ENCODE measurements around the gene CRYBG1. TPM values are rescaled to one million over a fixed set of nuclear protein-coding genes. Genes with fewer than 3 reads are reported as not detected.
A peak's percentile ranks its signal among the peaks of the same experiment; 100 is the strongest.

CRYBG1 gene, protein sequence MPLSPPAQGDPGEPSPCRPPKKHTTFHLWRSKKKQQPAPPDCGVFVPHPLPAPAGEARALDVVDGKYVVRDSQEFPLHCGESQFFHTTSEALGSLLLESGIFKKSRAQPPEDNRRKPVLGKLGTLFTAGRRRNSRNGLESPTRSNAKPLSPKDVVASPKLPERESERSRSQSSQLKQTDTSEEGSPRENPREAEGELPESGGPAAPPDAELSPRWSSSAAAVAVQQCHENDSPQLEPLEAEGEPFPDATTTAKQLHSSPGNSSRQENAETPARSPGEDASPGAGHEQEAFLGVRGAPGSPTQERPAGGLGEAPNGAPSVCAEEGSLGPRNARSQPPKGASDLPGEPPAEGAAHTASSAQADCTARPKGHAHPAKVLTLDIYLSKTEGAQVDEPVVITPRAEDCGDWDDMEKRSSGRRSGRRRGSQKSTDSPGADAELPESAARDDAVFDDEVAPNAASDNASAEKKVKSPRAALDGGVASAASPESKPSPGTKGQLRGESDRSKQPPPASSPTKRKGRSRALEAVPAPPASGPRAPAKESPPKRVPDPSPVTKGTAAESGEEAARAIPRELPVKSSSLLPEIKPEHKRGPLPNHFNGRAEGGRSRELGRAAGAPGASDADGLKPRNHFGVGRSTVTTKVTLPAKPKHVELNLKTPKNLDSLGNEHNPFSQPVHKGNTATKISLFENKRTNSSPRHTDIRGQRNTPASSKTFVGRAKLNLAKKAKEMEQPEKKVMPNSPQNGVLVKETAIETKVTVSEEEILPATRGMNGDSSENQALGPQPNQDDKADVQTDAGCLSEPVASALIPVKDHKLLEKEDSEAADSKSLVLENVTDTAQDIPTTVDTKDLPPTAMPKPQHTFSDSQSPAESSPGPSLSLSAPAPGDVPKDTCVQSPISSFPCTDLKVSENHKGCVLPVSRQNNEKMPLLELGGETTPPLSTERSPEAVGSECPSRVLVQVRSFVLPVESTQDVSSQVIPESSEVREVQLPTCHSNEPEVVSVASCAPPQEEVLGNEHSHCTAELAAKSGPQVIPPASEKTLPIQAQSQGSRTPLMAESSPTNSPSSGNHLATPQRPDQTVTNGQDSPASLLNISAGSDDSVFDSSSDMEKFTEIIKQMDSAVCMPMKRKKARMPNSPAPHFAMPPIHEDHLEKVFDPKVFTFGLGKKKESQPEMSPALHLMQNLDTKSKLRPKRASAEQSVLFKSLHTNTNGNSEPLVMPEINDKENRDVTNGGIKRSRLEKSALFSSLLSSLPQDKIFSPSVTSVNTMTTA (N-terminal part only)
- 10.2 and 10.4 TPM in 2 replicates for total RNA-seq (2014; rRNA removed; shearing (Covaris generic))

DNA sequence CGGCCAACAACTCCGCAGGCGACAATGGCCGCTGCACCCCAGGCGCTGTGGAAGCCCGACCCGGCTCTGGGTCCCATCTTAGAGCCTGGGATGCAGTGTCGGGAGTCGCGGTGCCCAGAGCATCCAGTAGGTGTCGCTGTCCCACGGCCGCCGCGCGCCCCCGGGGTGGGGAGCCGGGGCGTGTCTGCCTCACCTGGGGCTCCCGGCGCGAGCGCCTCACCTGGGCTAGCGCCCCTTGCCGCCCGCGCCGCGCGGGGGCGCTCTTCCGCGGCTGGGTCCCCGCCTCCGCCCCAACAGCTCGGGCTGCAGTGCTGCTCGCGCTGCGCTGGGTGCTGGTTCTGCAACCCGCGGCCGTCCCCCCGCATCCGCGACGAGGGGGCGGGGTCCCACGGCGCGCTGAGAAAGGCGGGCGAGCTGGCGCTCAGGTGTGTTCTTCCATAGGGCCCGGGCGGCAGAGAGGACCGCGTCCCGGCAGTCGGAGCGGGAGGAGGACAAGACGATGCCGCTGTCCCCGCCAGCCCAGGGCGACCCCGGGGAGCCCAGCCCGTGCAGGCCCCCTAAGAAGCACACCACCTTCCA, at the start of gene CRYBG1:
Gene CRYBG1 (plus strand): TSS at position 308 of the 579 bp plus-strand sequence. CDS start 192 bp downstream, at position 500.
- DNase-seq (ENCODE audit: low spot score), result peak; percentile 28

- DNase-seq (ENCODE audit: low spot score), result no peak
Measured at GRCh38 chr6:106315765-106316374, 44.6 kb upstream of the CRYBG1 start.

- no peak for DNase-seq (ENCODE audit: low spot score)
Measured at GRCh38 chr6:106316375-106316766, 44.1 kb upstream of the CRYBG1 start.

- DNase-seq (ENCODE audit: low spot score), result no peak
Measured at GRCh38 chr6:106318061-106318460, 42.5 kb upstream of the CRYBG1 start.

- no peak for DNase-seq (ENCODE audit: low spot score)
Measured at GRCh38 chr6:106318851-106319250, 41.7 kb upstream of the CRYBG1 start.

DNA sequence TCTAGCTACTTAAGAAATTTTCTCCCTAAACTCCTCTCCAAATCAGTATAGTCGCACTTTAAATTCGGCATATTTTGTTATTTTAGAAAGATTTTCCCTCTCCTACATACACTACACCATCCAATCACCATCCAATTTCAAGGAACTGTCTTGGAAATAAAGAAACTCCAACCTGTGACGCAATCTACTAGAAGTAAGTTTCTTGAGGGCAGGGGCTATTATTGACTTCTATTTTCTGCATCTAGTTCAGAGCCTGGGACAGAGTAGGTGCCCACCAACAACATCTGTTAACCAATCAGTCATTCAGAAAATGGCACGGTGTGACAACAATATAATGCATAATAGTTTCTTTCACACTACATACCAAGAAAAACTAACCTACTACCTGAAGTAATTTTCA, 38.6 kb upstream of the CRYBG1 start:
- DNase-seq (ENCODE audit: low spot score), result no peak

- DNase-seq (ENCODE audit: low spot score), result no peak
Measured at GRCh38 chr6:106324726-106325335, 35.7 kb upstream of the CRYBG1 start.

DNA sequence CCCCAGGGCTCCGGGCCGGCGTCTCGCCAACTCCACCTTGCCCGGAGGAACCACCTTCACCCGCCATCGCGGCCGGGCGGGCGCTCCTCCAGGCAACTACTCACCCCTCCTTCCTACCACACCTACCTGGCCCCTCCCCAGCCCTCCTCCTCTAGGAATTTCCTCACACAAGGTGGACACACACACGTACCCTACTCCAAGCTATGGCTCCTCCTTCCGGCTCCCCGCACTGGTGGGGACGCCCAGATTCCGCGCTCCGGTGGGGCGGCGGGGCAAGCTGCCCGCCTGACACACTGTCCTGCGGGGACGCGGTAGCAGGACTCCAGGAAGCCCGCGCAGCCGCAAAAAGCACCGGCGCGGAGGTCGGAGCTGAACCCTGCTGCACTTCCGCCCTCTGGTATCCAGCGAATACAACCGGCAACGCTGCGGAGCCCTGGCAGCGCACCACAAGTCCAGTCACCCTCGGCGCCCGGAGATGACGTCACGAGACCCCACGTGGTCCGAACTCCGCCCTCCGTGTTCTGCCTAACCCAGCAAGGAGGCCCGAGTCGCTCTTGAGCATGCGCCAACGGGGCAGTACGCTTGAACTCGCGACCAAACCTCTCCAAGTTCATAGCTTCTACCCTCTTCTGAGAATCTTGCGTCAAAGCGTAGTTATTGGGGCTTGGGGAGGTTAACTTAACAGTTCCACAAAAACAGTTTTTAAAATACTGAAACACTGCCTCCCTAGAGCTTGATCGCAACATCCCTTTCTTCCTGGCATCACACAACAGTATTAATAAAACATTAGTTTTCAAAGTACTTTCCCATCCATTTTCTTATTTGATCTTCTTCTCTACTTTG, 35.0 kb upstream of the CRYBG1 start, which contains the start of gene ATG5:
Gene ATG5 (minus strand): TSS at position 425 of the 843 bp plus-strand sequence. CDS start 9,552 bp downstream, outside the sequence.
- DNase-seq (ENCODE audit: low spot score), result peak; percentile 95

GRCh38 chr6:106334646-106335448, 25.7 kb upstream of the CRYBG1 start:
- DNase-seq (ENCODE audit: low spot score), result peak; percentile 29

DNA sequence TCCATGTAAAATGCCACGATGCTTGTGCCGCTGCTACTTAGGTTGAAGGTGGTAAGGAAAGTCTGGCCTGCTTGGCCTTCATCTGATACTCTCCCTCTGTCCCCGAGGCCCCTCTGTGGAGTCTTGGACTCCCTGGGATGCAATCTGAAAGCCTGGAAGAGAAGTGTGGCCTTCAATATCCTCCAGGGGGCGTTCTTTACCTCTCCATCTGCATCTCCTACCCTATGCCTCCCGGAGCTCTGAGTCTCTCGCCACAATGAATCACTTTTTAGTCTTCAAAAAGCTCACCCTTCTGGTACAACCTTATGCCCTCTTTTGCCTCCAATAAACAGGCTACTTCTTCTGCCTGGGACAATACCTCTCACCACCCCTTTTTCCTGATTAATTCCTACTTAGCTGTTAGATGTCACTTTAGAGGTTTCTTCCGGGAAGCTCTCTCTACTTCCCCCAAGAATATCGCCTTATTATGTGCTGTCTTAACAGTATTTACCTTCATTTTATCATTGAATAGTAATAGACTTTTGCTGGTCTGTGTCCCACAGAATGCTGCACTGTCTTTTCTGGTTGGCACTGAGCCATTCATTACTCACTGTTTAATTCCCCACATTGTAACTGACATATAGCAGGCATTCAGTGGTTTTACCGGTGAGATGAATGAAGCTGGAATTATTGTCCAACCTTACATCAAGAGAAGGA, 21.0 kb upstream of the CRYBG1 start:
- peak; percentile 56 for DNase-seq (ENCODE audit: low spot score)

GRCh38 chr6:106347219-106347618, 13.3 kb upstream of the CRYBG1 start:
- no peak for DNase-seq (ENCODE audit: low spot score)

GRCh38 chr6:106356378-106356777, 4.1 kb upstream of the CRYBG1 start:
- no peak for DNase-seq (ENCODE audit: low spot score)

DNA sequence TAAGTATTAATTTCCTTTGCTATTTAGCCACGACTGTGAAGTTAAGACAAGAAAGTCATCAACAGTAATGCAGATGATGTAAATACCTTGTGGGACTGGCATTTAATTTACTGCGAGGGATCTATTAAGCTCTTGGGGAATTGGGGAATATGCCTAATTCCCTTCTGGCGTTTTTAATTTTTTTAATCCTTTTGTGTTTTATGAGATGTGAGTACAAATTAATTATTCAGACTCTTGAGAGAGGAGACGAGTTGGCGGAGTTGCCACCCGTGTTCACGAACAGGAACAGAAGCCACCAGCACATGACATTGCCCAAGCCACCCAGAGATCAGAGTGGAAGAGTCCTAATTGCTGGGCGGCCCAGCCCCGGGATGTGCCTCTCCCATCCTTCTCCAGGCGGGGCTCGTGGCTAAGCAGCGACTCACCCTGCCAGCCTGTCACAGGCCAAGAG, 533 bp upstream of the CRYBG1 start:
- no peak for DNase-seq (ENCODE audit: low spot score)

GRCh38 chr6:106360989-106361430, 493 bp downstream of the CRYBG1 start:
- DNase-seq (ENCODE audit: low spot score), result no peak

DNA sequence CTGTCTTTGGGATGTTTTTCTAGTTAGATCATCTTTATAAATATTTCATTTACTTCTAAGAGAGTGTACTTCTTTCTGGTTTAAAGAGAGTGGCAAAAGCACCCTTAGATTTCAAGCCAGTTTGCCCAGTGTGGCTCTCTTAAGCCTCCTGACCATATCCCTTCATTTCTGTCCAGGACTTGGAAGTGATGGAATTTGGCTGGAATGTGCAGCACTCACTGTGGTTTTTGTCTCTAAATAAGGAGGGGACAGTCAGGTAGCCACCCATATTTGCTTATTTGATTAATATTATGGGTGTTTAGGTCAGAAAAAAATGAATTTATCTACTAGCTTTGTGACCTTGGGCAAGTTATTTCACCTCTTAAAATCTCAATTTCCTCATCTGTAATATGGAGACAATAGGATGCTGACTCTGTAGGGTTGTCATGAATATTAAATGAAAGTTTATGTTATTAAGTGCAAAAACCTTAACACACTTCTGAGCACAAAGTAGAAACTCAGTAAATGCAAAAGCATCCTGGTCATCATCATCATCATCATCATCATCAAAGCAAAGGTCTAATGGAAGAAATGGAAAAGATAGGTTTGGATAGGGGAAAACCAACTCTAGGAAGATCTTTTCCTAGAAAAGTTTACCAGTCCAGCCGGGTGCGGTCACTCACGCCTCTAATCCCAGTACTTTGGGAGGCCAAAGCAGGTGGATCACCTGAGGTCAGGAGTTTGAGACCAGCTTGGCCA, 3.1 kb downstream of the CRYBG1 start:
- DNase-seq (ENCODE audit: low spot score), result no peak

DNA sequence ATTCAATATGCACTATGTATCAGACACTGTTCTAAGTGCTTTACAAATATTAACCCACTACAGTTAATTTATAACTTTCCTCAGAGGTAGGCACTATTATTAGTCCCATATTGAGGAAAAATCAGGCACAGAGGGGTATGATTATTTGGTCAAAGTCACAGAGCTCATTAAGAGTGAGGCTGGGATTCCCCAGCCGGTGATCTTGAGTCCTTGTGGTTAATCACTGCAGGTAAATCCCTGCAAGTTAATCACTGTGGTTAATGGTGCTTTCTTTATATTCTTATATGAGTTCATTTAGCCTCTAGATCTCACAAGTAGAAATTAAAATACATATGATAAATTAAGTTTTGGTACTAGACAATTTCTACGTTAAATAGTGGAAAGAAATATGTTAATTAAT, 9.2 kb downstream of the CRYBG1 start:
- no peak for DNase-seq (ENCODE audit: low spot score)

GRCh38 chr6:106370639-106371038, 10.1 kb downstream of the CRYBG1 start:
- no peak for DNase-seq (ENCODE audit: low spot score)
